K562 (cell line): Measurements from ENCODE around the gene GNG14. TPM values are rescaled to one million over a fixed set of nuclear protein-coding genes. Genes with fewer than 3 reads are reported as not detected.

ENCODE experiments used
- ATF3 ChIP-seq, 2 experiments: fragments of 450-650 bp in 1 of 2; sonication (generic) in 1 of 2; formaldehyde crosslinking in 1 of 2; IDR thresholded peaks in 1 of 2; conservative IDR thresholded peaks in 1 of 2; 2 replicates each; pipeline versions ENCODE4 v1.6.1 to v1.8.1; 2016 to 2023; ENCODE audit warnings: mild to moderate bottlenecking in 2 of 2, moderate library complexity in 2 of 2, inconsistent platforms in 1 of 2, missing genetic modification reagents in 1 of 2
- CBFB ChIP-seq: sonication (generic); formaldehyde crosslinking; IDR thresholded peaks from 2 replicates; pipeline ENCODE4 v1.4.0; 2020; ENCODE audit warnings: mild to moderate bottlenecking, missing genetic modification reagents
- CREB1 ChIP-seq, 2 experiments: sonication (generic) in 1 of 2; formaldehyde crosslinking in 1 of 2; IDR thresholded peaks; 2 replicates each; pipeline versions ENCODE4 v1.6.1 to v1.8.0; 2012 to 2022; ENCODE audit warnings: inconsistent platforms in 1 of 2, mild to moderate bottlenecking in 1 of 2, missing genetic modification reagents in 1 of 2, moderate library complexity in 1 of 2
- DACH1 ChIP-seq: fragments of 450-650 bp; IDR thresholded peaks from 2 replicates; pipeline ENCODE4 v1.6.1; 2018; ENCODE audit not compliant: partially characterized antibody
- FIP1L1 ChIP-seq: fragments of 200-400 bp; formaldehyde crosslinking; IDR thresholded peaks from 2 replicates; pipeline ENCODE4 v1.6.1; 2018; ENCODE audit warnings: mild to moderate bottlenecking, low read depth, low read length; ENCODE audit not compliant: poor library complexity, severe bottlenecking
- HCFC1 ChIP-seq: IDR thresholded peaks from 2 replicates; pipeline ENCODE4 v1.6.1; 2012; ENCODE audit warnings: low read depth, low read length, improper control_type of control experiment
- KDM4B ChIP-seq, 2 experiments: fragments of 450-650 bp in 1 of 2; sonication (generic) in 1 of 2; IDR thresholded peaks; 2 replicates each; pipeline ENCODE4 v1.6.1; 2016 to 2017; ENCODE audit warnings: borderline replicate concordance in 2 of 2, antibody characterized with exemption in 1 of 2, low read depth in 1 of 2, mild to moderate bottlenecking in 1 of 2
- KDM5B ChIP-seq: fragments of 200-600 bp; sonication (generic); IDR thresholded peaks from 2 replicates; pipeline ENCODE4 v1.6.1; 2012; ENCODE audit warnings: low read depth, mild to moderate bottlenecking, moderate library complexity, low read length, control low read depth, inconsistent platforms; ENCODE audit not compliant: insufficient replicate concordance
- L3MBTL2 ChIP-seq: fragments of 450-650 bp; IDR thresholded peaks from 2 replicates; pipeline ENCODE4 v1.6.1; 2016; ENCODE audit warnings: mild to moderate bottlenecking, moderate library complexity
- MXI1 ChIP-seq: IDR thresholded peaks from 2 replicates; pipeline ENCODE4 v1.6.1; 2011; ENCODE audit warnings: low read depth, mild to moderate bottlenecking, improper control_type of control experiment, low read length
- RBFOX2 ChIP-seq: fragments of 200-400 bp; formaldehyde crosslinking; IDR thresholded peaks from 2 replicates; pipeline ENCODE4 v1.6.1; 2017; ENCODE audit warnings: low read depth, mild to moderate bottlenecking, low read length, moderate library complexity
- RHOXF2B ChIP-seq: fragments of 250-450 bp; sonication (Bioruptor Pico); conservative IDR thresholded peaks from 2 replicates; pipeline ENCODE4 v1.5.1; 2021
- ZFX ChIP-seq: sonication (generic); formaldehyde crosslinking; IDR thresholded peaks from 2 replicates; pipeline ENCODE4 v1.8.0; 2022; ENCODE audit warnings: mild to moderate bottlenecking, missing genetic modification reagents, moderate library complexity
- ZNF407 ChIP-seq: fragments of 450-650 bp; IDR thresholded peaks from 2 replicates; pipeline ENCODE4 v1.6.1; 2016; ENCODE audit warnings: low read depth
- ZNF431 ChIP-seq: sonication (generic); formaldehyde crosslinking; IDR thresholded peaks from 2 replicates; pipeline ENCODE4 v1.8.0; 2022; ENCODE audit warnings: mild to moderate bottlenecking, missing genetic modification reagents
- polyA plus RNA-seq, 8 experiments: library from polyadenylated mRNA; depleted of rRNA in 4 of 8; stranded (reverse) in 5 of 8; unstranded in 3 of 8; fragments of >200 nt; fragmentation: Nextera tagmentation in 2 of 8; fragmentation: Illumina TruSeq in 1 of 8; extraction: Ambion mirVana in 2 of 8; extraction: Trizol in 1 of 8; gene quantifications; 2 replicates each; pipeline versions ENCODE4 v1.2.1 to v1.2.3, GENCODE V29; 2011 to 2014; ENCODE audit warnings: inconsistent platforms in 1 of 8, missing spikeins in 1 of 8
- total RNA-seq, 7 experiments: library from RNA; depleted of rRNA in 6 of 7; stranded (reverse); fragments of >200 nt in 6 of 7; fragmentation: Illumina TruSeq in 2 of 7; extraction: Trizol in 2 of 7; gene quantifications; 2 replicates each; pipeline versions ENCODE4 v1.2.1 to v1.2.3, GENCODE V29; 2011 to 2021; ENCODE audit warnings: low replicate concordance in 1 of 7
- TF ChIP-seq, protein P1 (sequence below): sonication (generic); formaldehyde crosslinking; IDR thresholded peaks from 2 replicates; pipeline ENCODE4 v1.8.0; 2022; ENCODE audit warnings: mild to moderate bottlenecking, missing genetic modification reagents

The GNG14 gene
- total and polyA plus RNA-seq, 9 of the 15 experiments (the other 6 are each of a cell fraction or from before 2014, with no cell fraction given), result not detected

- TF ChIP-seq DACH1 (no peak), HCFC1 (peak; percentile 87), RHOXF2B (CRISPR knock-in tag) (0 out of 2 replicates have a peak, but pooled peaks have one; percentile 14), FIP1L1 (peak; percentile 89), RBFOX2 (peak; percentile 73), ZNF431 (no peak), KDM5B (peak; percentile 55), L3MBTL2 (peak; percentile 39), ZFX (CRISPR knock-in tag) (peak; percentile 59; the same call in 1 of the 2 replicates), ZNF407 (no peak), MXI1 (peak; percentile 76), CBFB (CRISPR knock-in tag) (no peak), CREB1 (IDR thresholded peaks at IDR 0.05) (peak; percentile 94), CREB1 (CRISPR knock-in tag; IDR thresholded peaks at IDR 0.05) (peak; percentile 99), KDM4B (IDR thresholded peaks at IDR 0.05; ENCODE audit: borderline replicate concordance in 2 of 2, low read depth in 1 of 2) (peak in 1 of 2 experiments; percentile 37; a peak in 1 of 4 replicates), ATF3 (IDR thresholded peaks at IDR 0.05) (0 out of 2 replicates have a peak, but pooled peaks have one; percentile 7), ATF3 (CRISPR knock-in tag; conservative IDR thresholded peaks at IDR 0.05) (no peak)
- TF ChIP-seq, protein P1, sequence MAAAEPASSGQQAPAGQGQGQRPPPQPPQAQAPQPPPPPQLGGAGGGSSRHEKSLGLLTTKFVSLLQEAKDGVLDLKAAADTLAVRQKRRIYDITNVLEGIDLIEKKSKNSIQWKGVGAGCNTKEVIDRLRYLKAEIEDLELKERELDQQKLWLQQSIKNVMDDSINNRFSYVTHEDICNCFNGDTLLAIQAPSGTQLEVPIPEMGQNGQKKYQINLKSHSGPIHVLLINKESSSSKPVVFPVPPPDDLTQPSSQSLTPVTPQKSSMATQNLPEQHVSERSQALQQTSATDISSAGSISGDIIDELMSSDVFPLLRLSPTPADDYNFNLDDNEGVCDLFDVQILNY, result peak; percentile 77; the same call in 1 of the 2 replicates
Measured at GRCh38 chr19:12696366-12697335, 8.9 kb downstream of the GNG14 start, which contains the start of gene FBXW9 (continued).
